GM20000 (cell line): Measurements from ENCODE around the gene CCDC187.

Experiments
- DNase-seq: peaks from one replicate; pipeline ENCODE4 v3.0.0; 2012; ENCODE audit warnings: low spot score
- TF ChIP-seq, protein P1 (sequence below): IDR thresholded peaks from 2 replicates; pipeline ENCODE4 v1.5.1; 2012; ENCODE audit warnings: mild to moderate bottlenecking, control low read depth; ENCODE audit errors: extremely low read depth, missing control alignments

Gene CCDC187

DNA sequence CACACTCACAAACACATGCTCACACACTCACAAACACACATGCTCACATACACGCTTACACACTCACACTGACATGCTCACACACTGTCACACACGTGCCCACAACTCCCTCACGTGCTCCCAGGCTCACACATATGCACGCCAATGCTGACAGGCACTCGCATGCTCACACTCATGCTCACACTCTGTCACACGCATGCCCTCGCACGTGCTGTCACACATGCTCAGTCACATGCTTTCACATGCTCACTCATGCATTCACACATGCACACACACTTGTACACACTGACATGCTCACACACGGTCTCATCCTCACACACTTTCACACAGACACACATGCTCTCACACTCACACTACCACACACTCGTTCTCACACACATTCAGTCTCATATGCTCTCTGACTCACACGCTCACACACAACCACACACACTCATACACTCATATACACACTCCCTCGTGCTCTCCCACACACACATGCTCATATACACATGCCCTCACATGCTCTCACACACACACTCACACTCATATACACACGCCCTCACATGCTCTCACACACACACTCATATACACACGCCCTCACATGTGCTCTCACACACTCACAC is 10.3 kb downstream of the CCDC187 start:
- no peak for DNase-seq
- TF ChIP-seq, protein P1, sequence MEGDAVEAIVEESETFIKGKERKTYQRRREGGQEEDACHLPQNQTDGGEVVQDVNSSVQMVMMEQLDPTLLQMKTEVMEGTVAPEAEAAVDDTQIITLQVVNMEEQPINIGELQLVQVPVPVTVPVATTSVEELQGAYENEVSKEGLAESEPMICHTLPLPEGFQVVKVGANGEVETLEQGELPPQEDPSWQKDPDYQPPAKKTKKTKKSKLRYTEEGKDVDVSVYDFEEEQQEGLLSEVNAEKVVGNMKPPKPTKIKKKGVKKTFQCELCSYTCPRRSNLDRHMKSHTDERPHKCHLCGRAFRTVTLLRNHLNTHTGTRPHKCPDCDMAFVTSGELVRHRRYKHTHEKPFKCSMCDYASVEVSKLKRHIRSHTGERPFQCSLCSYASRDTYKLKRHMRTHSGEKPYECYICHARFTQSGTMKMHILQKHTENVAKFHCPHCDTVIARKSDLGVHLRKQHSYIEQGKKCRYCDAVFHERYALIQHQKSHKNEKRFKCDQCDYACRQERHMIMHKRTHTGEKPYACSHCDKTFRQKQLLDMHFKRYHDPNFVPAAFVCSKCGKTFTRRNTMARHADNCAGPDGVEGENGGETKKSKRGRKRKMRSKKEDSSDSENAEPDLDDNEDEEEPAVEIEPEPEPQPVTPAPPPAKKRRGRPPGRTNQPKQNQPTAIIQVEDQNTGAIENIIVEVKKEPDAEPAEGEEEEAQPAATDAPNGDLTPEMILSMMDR, result no peak

DNA sequence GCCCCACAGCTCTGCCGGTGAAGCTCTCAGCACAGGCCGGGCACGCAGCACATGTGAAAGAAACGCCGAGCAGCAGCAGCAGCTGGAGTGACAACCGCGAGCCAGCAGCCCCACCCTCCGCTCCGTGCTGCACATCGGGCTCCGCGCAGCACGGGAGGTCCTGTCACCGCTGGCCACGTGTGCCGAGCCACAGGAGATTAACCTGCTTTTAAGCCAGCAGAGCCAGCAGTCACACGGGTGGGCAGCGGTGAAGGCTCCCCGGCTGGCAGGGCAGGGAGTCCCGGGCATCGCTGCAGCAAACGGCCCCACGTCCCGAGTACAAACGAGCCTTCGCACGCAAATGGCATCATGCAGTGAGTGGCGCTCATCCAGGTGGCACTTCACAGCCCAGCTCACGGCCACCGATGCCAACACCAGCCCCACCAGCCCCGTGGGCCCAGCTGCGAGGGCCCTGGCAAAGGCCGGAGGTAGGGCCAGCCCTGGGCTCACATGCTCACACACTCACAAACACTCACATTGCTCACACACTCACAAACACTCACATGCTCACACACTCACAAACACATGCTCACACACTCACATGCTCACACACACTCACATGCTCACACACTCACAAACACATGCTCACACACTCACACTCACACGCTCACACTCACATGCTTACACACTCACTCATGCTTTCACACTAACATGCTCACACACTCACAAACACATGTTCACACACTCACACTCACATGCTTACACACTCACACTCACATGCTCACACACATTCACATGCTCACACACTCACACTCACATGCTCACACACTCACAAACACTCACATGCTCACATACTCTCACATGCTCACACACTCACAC is 11.1 kb downstream of the CCDC187 start:
- TF ChIP-seq, protein P1, result no peak
- no peak for DNase-seq

GRCh38 chr9:136292026-136292538 is 11.8 kb downstream of the CCDC187 start:
- TF ChIP-seq, protein P1, result no peak
- DNase-seq, result no peak

DNA sequence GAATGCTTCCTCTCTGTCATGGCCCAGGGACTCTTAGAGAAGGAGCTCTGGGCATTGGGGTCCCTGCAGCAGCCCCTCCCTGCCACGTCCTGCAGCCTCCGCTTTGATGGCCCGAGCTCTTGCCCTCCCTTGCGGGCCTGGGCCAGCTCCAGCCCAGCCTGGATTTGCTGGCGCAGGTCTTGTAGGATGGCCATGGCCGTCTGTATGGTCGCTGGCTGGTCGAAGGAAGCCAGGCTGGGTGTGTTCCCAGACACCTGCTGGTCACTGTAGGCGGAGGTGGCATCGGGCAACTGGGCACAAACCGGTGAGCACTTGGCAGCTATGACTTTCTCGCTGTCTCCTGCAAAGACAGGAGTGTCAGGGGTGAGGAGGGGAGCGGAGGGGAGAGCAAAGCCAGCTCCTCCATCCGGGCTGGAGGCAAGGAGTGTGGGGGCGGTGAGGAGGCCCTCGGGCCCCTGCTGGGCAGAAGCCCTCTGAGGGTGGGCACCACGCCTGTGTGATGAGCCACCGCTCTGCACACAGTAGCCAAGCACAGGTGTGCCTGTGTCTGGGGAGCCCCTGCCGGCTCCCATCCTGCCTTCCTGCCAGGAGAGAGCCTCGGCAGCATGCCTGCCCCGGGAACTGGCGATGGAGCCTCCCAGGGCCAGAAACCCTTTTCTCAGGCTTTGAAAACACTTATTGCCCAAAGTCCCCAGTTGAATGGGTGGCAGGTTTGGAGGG is 12.4 kb downstream of the CCDC187 start:
- no peak for DNase-seq
- TF ChIP-seq, protein P1, result no peak

DNA sequence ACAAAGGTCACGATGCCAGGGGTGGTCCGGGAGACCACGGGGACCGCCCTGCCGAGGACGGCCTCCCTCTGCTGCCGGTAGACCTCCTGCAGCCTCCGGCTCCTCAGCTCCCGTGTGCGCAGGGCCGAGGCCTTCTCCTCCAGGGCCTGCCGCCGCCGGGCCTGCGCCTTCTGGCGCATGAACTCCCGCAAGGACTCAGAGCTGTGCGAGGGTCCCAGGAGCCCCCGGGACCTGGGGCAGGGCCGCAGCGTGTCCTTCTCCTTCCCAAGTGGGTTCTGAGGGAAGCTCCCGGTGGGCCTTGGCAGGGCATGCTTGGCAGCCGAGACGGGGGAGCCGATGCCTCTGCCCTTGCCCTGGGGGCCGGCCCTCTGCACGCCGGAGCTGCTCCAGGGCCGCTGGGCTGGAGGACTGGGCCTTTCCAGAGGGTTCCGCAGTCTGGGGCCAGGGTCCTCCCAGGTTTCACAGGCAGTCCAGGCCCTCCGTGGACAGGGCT is 13.3 kb downstream of the CCDC187 start:
- TF ChIP-seq, protein P1, result no peak
- DNase-seq, result no peak

- no peak for DNase-seq
- TF ChIP-seq, protein P1, result no peak
Observed at GRCh38 chr9:136289651-136290507, 14.0 kb downstream of the CCDC187 start.
